HepG2 (cell line): ENCODE measurements around the gene RAPGEFL1. TPM values are rescaled to one million over a fixed set of nuclear protein-coding genes. Genes with fewer than 3 reads are reported as not detected.
A peak's percentile ranks its signal among the peaks of the same experiment; 100 is the strongest.

ENCODE experiments used
- ATF1 ChIP-seq: IDR thresholded peaks from 2 replicates; pipeline ENCODE4 v1.6.1; 2016; ENCODE audit warnings: mild to moderate bottlenecking, control low read depth
- ATF7 ChIP-seq, 2 experiments: fragments of 450-650 bp in 1 of 2; sonication (generic) in 1 of 2; formaldehyde crosslinking in 1 of 2; IDR thresholded peaks; 2 replicates each; pipeline versions ENCODE4 v1.4.0 to v1.6.1; 2016 to 2020; ENCODE audit warnings: antibody characterized with exemption in 1 of 2, mild to moderate bottlenecking in 1 of 2, missing genetic modification reagents in 1 of 2
- FOXA1 ChIP-seq, 2 experiments: fragments of 450-650 bp in 1 of 2; sonication (generic) in 1 of 2; formaldehyde crosslinking in 1 of 2; IDR thresholded peaks; 2 replicates each; pipeline versions ENCODE4 v1.4.0 to v1.6.1; 2016 to 2020; ENCODE audit warnings: missing genetic modification reagents in 1 of 2
- GFI1 ChIP-seq: sonication (generic); formaldehyde crosslinking; IDR thresholded peaks from 2 replicates; pipeline ENCODE4 v1.5.0; 2020; ENCODE audit warnings: missing genetic modification reagents, mild to moderate bottlenecking, borderline replicate concordance
- HHEX ChIP-seq: IDR thresholded peaks from 2 replicates; pipeline ENCODE4 v1.6.1; 2016; ENCODE audit warnings: control low read depth
- HNF4G ChIP-seq, 2 experiments: sonication (generic) in 1 of 2; formaldehyde crosslinking in 1 of 2; IDR thresholded peaks; 2 replicates each; pipeline versions ENCODE4 v1.4.0 to v1.6.1; 2011 to 2020; ENCODE audit warnings: borderline replicate concordance in 2 of 2, low read depth in 2 of 2, mild to moderate bottlenecking in 2 of 2, low read length in 1 of 2, missing genetic modification reagents in 1 of 2, moderate library complexity in 1 of 2
- KLF16 ChIP-seq, 2 experiments: sonication (generic) in 1 of 2; formaldehyde crosslinking in 1 of 2; IDR thresholded peaks; 2 replicates each; pipeline versions ENCODE4 v1.6.1 to v1.8.0; 2016 to 2023; ENCODE audit warnings: missing genetic modification reagents in 2 of 2, missing compliant biosample characterization in 1 of 2
- NKX3-1 ChIP-seq: sonication (generic); formaldehyde crosslinking; IDR thresholded peaks from 2 replicates; pipeline ENCODE4 v1.5.0; 2020; ENCODE audit warnings: missing genetic modification reagents
- PAWR ChIP-seq: sonication (generic); formaldehyde crosslinking; IDR thresholded peaks from 2 replicates; pipeline ENCODE4 v1.4.0; 2020; ENCODE audit warnings: missing genetic modification reagents, mild to moderate bottlenecking, borderline replicate concordance
- POGZ ChIP-seq: sonication (generic); formaldehyde crosslinking; IDR thresholded peaks from 2 replicates; pipeline ENCODE4 v1.4.0; 2020; ENCODE audit warnings: mild to moderate bottlenecking, missing genetic modification reagents
- RBAK ChIP-seq: sonication (generic); formaldehyde crosslinking; IDR thresholded peaks from 2 replicates; pipeline ENCODE4 v1.5.1; 2020; ENCODE audit warnings: mild to moderate bottlenecking, missing genetic modification reagents
- SNAI1 ChIP-seq: sonication (generic); formaldehyde crosslinking; IDR thresholded peaks from 2 replicates; pipeline ENCODE4 v1.5.0; 2020; ENCODE audit warnings: mild to moderate bottlenecking, missing genetic modification reagents, borderline replicate concordance
- ZBTB2 ChIP-seq: sonication (generic); formaldehyde crosslinking; IDR thresholded peaks from 2 replicates; pipeline ENCODE4 v1.8.0; 2022; ENCODE audit warnings: low read depth, missing genetic modification reagents
- ZBTB26 ChIP-seq: IDR thresholded peaks from 2 replicates; pipeline ENCODE4 v1.6.1; 2016; ENCODE audit warnings: missing compliant biosample characterization, missing genetic modification reagents, borderline replicate concordance
- ZNF234 ChIP-seq: sonication (generic); formaldehyde crosslinking; conservative IDR thresholded peaks from 2 replicates; pipeline ENCODE4 v1.5.1; 2020; ENCODE audit warnings: mild to moderate bottlenecking, missing genetic modification reagents
- ZNF260 ChIP-seq: sonication (generic); formaldehyde crosslinking; IDR thresholded peaks from 2 replicates; pipeline ENCODE4 v1.4.0; 2020; ENCODE audit warnings: missing genetic modification reagents, low read depth, mild to moderate bottlenecking, borderline replicate concordance
- ZNF282 ChIP-seq: fragments of 450-650 bp; IDR thresholded peaks from 2 replicates; pipeline ENCODE4 v1.6.1; 2018; ENCODE audit not compliant: partially characterized antibody
- ZNF772 ChIP-seq: sonication (generic); formaldehyde crosslinking; IDR thresholded peaks from 2 replicates; pipeline ENCODE4 v1.5.0; 2020; ENCODE audit warnings: mild to moderate bottlenecking, missing genetic modification reagents
- polyA plus RNA-seq, 8 experiments: library from polyadenylated mRNA; depleted of rRNA in 3 of 8; stranded (reverse) in 7 of 8; unstranded in 1 of 8; fragments of >200 nt; fragmentation: Illumina TruSeq in 4 of 8; extraction: Trizol in 4 of 8; gene quantifications; 2 replicates each; pipeline versions ENCODE4 v1.2.1 to v1.2.3, GENCODE V29; 2011 to 2016; ENCODE audit warnings: low read depth in 4 of 8, missing spikeins in 1 of 8, mixed read lengths in 1 of 8; ENCODE audit not compliant: insufficient read depth in 1 of 8
- total RNA-seq, 5 experiments: library from RNA; depleted of rRNA; stranded (reverse); fragments of >200 nt; fragmentation: Illumina TruSeq; extraction: Trizol; gene quantifications; 2 replicates each; pipeline ENCODE4 v1.2.3, GENCODE V29; 2016; ENCODE audit warnings: low read depth in 1 of 5
- TF ChIP-seq, protein P1 (sequence below): sonication (generic); formaldehyde crosslinking; IDR thresholded peaks from 2 replicates; pipeline ENCODE4 v1.5.1; 2020; ENCODE audit warnings: missing genetic modification reagents, mild to moderate bottlenecking, borderline replicate concordance
- TF ChIP-seq, protein P2 (sequence below): sonication (generic); formaldehyde crosslinking; IDR thresholded peaks from 2 replicates; pipeline ENCODE4 v1.5.0; 2020; ENCODE audit warnings: missing genetic modification reagents

RAPGEFL1 gene
- total and polyA plus RNA-seq, 2 of the 13 experiments (the other 11 are each of a cell fraction or from before 2014, with no cell fraction given) = 4.5 to 7.8 TPM

DNA sequence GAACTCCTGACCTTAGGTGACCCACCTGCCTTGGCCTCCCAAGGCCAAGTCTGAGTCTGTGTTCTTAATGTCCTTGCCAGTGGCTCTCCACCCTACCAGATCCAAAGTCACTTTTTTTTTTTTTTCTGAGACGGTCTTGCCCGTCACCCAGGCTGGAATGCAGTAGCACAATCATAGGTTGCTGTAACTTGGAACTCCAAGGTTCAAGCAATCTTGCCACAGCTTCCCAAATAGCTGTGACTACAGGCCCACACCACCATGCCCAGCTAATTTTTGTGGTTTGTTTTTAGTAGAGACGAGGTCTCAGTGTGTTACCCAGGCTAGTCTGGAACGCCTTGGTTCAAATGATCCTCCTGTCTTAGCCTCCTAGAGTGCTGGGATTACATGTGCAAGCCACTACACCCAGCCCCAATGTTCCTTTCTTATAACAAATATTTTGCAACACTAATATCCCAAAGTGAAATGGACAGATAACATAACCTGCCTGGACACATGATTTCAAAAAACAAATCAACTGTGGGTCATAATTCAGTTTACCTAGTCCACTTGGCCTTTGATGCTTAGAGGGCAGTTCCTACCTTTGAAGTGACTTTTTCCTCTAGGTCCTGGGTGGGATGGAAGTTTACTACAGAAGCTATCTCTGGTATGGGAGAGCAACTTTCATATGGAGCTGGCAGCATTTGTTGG, 4.0 kb upstream of the RAPGEFL1 start (continued):
- TF ChIP-seq, protein P1, sequence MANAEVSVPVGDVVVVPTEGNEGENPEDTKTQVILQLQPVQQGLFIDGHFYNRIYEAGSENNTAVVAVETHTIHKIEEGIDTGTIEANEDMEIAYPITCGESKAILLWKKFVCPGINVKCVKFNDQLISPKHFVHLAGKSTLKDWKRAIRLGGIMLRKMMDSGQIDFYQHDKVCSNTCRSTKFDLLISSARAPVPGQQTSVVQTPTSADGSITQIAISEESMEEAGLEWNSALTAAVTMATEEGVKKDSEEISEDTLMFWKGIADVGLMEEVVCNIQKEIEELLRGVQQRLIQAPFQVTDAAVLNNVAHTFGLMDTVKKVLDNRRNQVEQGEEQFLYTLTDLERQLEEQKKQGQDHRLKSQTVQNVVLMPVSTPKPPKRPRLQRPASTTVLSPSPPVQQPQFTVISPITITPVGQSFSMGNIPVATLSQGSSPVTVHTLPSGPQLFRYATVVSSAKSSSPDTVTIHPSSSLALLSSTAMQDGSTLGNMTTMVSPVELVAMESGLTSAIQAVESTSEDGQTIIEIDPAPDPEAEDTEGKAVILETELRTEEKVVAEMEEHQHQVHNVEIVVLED (CRISPR knock-in tag) = no peak
- no peak for TF ChIP-seq HHEX (CRISPR knock-in tag)
- no peak for TF ChIP-seq SNAI1 (CRISPR knock-in tag)
- TF ChIP-seq RBAK (CRISPR knock-in tag) = no peak
- TF ChIP-seq FOXA1 (IDR thresholded peaks at IDR 0.05) = no peak
- peak; percentile 76; the same call in 1 of the 2 replicates for TF ChIP-seq FOXA1 (CRISPR knock-in tag; IDR thresholded peaks at IDR 0.05)
- TF ChIP-seq, protein P2, sequence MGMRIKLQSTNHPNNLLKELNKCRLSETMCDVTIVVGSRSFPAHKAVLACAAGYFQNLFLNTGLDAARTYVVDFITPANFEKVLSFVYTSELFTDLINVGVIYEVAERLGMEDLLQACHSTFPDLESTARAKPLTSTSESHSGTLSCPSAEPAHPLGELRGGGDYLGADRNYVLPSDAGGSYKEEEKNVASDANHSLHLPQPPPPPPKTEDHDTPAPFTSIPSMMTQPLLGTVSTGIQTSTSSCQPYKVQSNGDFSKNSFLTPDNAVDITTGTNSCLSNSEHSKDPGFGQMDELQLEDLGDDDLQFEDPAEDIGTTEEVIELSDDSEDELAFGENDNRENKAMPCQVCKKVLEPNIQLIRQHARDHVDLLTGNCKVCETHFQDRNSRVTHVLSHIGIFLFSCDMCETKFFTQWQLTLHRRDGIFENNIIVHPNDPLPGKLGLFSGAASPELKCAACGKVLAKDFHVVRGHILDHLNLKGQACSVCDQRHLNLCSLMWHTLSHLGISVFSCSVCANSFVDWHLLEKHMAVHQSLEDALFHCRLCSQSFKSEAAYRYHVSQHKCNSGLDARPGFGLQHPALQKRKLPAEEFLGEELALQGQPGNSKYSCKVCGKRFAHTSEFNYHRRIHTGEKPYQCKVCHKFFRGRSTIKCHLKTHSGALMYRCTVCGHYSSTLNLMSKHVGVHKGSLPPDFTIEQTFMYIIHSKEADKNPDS (CRISPR knock-in tag) = no peak
- TF ChIP-seq ZNF772 (CRISPR knock-in tag) = no peak; the same call in 1 of the 2 replicates
- TF ChIP-seq PAWR = no peak
- TF ChIP-seq HNF4G (IDR thresholded peaks at IDR 0.05; ENCODE audit: borderline replicate concordance, low read depth, low read length) = no peak; the same call in 1 of the 2 replicates
- no peak; the same call in 1 of the 2 replicates for TF ChIP-seq HNF4G (CRISPR knock-in tag; IDR thresholded peaks at IDR 0.05; ENCODE audit: borderline replicate concordance, low read depth)
- TF ChIP-seq ZBTB2 = no peak
- TF ChIP-seq ZBTB26 (CRISPR knock-in tag) = 0 out of 2 replicates have a peak, but pooled peaks have one; percentile 29
- TF ChIP-seq ATF7 (IDR thresholded peaks at IDR 0.05) = no peak
- TF ChIP-seq ATF7 (CRISPR knock-in tag; IDR thresholded peaks at IDR 0.05) = no peak
- no peak for TF ChIP-seq ZNF234 (CRISPR knock-in tag)
- no peak for TF ChIP-seq ATF1 (CRISPR knock-in tag)
- TF ChIP-seq KLF16 (CRISPR knock-in tag; IDR thresholded peaks at IDR 0.05) = peak in 1 of 2 experiments; percentile 11; a peak in 1 of 4 replicates
- TF ChIP-seq POGZ (CRISPR knock-in tag) = no peak; the same call in 1 of the 2 replicates
- TF ChIP-seq NKX3-1 = no peak
- TF ChIP-seq GFI1 (CRISPR knock-in tag) = peak; percentile 65; the same call in 1 of the 2 replicates
- no peak for TF ChIP-seq ZNF260 (CRISPR knock-in tag)
- no peak for TF ChIP-seq ZNF282
